ENCODE measurements around the gene TEDC1.

The TEDC1 gene

DNA sequence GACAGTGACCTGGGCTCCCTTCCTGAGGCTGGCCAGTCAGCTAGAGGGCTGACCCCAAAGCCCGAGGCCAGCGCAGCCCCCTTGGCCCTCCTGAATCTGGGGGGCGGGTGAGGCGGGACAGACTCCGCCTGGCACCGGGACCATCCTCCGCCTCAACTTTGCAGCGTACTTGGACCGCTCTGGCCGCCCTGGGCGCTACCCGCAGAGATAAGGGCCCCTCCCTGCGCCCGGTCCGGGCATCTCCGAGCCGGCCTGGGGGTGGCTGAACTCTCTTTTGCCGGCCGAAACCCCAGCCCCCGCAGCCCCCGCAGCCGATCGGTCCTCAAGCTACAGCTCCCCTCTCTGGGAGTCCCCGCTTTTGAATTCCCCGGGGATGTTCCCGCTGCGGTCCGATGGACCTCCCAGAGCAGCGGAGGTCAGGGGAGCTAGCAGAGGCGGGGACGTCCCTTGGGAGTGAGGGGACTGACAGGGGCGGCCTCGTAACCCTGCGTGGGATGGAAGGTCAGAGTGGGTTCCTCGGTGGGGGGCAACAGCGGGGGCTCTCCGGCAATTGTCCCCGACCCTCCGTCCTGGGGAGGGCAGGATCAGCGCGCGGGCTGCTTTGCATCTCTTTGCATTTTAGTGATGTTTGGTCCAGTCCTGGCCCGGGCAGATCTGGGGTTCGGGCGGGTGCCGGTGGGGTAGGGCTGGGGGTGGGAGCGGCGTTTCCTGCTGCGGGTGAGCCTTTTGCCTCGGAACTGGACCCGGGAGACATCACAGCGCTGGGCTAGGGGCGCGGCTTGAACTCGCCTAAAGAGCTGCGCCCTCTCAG is 4.7 kb upstream of the TEDC1 start, which contains the start of gene CRIP1:
TSS of gene CRIP1 (plus strand) at position 724 of the 811 bp plus-strand sequence. CDS start 374 bp downstream, outside the sequence.
- no peak for DNase-seq

DNA sequence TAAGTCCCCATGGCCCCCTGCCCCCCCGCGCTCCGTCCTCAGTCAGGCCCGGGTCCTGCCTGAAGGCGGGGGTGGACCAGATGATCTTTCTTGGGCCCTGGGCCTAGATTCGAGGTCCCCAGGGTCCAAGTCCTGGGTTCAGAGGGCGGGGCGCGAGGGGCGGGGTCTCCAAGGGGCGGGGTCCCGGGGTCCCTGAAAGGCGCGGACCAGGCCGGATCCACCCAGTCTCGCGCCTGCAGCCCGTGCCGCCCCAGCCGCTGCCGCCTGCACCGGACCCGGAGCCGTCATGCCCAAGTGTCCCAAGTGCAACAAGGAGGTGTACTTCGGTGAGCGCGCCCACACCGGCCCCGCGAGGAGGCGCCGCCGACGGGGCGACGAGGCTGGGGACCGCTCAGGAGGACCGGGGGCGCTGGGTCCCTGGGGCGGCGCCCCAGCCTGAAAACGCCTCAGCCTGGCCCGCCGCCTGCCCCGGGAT is 4.0 kb upstream of the TEDC1 start:
- peak; percentile 48 for DNase-seq

DNA sequence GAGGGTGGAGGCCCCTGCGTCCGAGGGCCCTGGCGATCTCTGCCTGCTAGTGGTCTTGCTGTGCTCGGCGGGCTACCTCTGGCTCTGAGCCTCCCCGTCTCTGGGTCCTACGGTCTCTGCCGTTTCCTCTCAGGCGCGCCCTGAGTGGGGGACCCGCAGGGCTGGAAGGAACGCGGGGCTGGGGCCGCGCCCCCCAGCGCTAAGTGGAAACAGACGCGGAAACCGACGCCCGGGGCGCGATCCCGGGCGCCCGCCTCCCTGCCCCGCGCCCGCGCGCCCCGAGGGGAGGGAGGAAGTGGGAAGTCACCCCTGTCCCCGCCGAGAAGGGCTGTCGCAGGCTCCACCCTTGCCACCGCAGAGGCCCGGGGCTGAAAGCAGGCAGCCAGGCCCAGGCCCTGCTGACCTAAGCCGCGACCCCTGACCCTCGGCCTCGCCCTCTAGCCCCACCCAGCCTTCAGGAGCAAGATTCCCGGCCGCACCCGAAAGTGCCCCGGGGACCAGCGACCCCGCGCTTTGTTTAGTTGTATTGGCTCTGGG is 3.5 kb upstream of the TEDC1 start:
- peak; percentile 52 for DNase-seq

DNA sequence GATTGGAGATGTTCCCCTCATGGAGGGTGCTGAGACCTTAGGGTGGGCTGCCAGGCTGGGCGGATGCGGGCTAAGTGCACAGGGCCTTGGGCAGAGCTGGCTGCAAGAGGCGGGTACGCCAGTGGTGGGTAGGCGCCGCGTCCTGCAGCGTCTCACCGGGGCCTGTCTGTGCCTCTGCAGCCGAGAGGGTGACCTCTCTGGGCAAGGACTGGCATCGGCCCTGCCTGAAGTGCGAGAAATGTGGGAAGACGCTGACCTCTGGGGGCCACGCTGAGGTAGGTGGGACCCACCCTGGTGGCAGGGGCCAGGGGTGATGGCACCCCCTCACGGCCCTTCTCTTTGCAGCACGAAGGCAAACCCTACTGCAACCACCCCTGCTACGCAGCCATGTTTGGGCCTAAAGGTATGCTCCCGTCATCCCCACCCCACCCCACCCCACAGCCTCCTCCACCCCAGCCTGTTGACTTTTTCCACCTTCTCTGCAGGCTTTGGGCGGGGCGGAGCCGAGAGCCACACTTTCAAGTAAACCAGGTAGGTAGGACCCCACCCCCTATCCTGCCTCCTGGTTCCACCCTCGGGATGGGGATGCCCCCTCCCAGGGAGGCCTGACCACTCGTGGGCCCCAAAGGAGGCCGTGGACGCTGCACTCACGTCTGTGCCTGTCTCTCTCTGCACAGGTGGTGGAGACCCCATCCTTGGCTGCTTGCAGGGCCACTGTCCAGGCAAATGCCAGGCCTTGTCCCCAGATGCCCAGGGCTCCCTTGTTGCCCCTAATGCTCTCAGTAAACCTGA is 2.9 kb upstream of the TEDC1 start:
- DNase-seq, result no peak

DNA sequence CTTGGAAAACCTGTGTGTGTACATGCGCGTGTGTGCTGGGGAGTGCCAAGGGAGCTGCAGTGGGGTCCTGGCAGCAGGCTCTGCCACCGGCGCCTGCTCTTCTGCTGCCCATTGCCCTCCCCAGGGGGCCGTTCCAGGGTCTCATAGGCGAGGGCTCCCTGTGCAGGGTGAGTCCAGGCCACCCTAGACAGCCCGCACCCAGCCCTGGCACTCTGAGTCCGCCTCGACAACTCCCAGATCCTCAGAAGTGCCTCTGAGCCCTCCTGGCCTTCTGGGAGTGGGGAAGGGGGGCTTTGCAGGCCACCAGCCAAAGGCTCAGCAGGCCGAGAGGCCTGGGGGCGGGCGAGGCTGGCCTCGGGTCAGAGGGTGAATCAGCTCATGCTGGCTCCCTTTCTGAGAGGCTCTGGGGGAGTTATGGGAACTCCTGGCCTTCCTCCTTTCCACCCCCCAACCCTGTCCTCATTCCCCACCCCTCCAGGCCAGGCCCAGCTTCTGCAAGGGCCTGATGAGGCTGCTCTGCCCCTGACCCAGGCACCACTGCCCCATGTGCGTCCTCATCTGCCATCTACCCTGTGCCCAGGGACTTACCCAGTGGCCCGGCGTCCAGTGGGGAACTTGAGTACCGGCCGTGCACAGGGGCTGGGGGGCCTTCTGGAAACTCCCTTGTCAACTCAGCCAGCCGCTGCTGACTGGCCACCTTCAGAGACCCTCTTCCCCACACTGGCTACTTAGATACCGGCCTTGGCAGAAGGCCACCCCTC is 2.1 kb upstream of the TEDC1 start:
- no peak for DNase-seq

DNA sequence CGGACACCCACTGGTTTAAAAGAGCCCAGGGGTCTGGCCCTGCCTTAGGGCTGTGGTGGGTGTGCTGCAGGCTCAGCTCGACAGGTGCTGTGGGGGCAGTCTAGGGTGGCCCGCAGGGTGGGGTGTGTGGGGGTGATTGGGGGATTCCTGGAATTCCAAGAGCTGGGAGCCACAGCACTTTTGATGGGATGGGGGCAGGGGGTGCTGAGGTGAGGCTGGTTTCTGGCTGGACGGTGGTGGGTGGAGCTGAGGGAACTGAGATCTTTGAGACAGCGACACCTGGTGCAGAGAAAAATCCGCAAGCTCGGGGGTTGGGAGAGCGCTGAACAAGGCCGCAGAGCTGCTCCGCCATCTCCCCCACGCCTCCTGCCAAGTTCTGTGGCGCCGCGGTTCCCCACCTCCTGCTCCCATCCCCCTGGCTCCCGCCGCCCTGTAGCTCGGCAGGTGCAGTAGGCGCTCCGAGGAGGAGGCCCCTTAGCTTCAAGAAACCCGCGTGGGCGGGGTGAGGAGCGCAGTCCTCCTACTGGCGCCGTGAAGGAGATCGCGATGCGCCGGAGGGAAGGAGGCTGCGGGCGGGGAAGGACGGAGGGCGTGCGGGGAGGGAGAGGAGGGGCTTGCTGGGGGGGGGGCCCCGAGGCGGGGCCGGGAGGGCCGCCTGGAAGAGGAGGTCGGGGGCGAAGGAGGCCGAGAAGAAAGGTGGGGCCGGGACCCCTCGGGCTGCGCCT is 1.3 kb upstream of the TEDC1 start:
- peak; percentile 87 for DNase-seq

DNA sequence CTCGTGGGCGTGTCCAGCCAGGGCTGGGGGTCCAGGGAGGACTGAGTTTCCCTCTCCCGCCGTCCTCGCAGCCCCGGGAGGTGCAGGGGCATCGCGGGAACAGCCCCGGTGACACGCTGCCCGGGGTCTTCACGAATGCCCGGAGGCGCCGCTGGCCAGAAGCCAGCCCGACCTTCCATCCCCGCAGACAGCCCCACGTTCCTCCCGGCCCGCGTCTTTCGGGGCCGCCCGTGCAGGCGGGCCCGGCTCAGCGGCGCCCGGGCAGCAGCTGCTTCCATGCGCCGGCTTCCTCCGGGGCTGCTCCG is 827 bp upstream of the TEDC1 start:
- no peak for DNase-seq

DNA sequence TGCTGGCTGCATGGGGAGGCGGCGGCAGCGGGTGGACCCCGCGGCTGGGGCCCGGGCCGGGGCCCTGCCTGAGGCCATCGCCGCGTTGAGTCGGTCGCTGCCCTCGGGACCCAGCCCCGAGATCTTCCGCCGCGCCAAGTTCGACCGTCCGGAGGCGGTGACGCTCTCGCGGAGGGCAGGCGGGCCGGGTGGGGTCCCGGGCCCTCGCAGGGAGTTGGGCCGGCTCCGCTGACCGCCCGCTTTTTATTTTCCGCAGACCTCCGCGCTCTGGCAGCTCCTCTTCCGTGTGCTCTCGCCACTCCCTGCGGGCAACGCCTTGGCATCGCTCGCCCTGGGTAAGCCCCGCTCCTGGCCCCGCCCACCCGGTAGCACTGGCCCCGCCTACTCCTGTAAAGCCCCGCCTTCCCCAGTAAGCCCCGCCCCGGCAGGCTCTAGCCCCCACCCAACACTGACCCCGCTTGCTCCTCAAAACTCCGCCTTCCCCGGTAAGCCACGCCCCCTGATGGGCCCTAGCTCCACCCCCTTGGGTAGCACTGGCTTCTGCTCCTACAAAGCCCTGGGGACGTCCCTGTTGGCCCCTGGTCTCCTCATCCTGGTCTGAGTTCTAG is 424 bp downstream of the TEDC1 start:
- peak; percentile 80 for DNase-seq

DNA sequence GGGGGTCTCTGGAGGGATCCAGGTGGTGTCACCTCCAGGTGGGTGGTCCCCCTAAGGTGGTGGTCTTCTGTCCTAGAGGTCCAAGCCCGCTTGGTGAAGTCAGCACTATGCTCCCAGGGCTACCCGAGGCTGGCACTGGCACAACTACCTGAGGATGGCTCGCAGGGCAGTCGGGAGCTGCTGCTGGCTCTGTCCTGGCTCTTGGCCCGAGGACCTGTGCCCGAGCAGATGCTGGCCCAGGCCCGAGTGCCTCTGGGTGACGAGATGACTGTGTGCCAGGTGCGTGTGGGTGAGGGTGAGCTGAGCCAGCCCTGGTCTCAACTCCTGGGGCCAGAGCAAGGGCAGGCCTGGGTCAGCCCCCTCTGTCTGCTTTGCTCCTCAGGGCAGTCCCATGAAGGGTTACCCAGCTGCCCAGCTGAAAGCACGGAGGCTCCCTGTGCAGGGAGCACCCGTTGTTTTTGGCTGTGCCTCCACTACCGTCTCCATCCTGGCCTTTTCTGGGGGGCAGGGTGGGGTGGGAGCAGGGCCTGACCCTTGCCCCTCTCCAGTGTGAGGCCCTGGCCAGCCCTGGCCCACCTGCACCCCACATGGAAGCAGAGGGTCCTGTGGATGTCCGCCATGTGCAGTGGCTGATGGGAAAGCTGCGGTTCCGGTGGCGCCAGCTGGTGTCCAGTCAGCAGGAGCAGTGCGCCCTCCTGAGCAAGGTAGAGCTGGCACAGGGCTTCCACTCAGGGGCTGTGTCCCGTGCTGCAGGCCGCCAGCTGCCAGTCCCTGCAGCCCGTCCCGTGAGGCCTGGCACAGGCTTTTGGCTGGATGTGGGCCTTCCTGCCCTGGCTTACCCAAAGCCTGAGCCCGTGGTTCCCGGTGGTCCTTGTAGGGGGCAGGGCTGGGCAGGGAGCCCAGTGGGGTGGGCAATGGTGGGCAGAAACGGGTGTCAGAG is 1.3 kb downstream of the TEDC1 start:
- DNase-seq, result no peak

DNA sequence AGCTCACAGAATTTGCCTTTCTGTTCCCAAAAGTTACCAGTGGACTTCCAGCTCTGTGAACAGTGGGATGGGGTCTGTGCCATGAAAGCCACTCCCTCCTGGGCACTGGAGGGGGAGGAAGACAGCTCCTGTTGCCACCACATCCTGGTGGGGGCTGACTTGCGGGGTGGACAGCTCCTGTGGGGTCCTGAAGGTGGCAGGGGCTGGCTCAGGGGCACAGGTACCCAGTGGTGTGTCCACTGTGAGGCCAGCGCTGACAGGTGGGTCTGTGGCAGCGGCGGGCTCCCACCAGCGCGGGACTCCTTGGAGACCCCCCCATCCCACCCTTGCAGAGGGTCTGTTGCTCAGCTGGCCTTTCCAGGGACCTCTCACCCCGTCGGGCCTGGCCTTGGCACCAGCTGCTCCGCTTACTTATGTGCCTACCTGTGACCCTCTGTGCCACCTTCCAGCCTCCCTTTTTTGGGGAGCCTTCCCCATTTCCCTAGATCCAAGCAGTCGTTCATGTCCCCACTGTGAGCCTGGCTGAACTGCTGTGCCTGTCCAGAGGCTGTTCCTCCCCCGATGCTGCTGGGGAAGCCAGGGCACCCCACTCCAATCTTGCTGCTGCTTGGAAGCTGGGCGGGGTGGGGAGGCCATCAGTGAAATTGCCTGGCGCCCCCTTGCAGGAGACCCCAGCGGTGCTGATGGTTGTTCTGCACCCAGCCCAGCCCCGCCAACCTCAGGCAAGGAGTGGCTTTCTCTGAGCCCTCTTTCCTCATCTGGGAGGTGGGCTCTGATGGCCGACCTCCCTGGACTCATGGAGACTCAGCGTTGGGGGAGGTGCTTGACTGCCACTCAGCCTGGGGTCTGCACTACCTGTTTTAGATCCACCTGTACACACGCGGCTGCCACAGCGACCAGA is 2.2 kb downstream of the TEDC1 start:
- DNase-seq, result peak; percentile 9

DNA sequence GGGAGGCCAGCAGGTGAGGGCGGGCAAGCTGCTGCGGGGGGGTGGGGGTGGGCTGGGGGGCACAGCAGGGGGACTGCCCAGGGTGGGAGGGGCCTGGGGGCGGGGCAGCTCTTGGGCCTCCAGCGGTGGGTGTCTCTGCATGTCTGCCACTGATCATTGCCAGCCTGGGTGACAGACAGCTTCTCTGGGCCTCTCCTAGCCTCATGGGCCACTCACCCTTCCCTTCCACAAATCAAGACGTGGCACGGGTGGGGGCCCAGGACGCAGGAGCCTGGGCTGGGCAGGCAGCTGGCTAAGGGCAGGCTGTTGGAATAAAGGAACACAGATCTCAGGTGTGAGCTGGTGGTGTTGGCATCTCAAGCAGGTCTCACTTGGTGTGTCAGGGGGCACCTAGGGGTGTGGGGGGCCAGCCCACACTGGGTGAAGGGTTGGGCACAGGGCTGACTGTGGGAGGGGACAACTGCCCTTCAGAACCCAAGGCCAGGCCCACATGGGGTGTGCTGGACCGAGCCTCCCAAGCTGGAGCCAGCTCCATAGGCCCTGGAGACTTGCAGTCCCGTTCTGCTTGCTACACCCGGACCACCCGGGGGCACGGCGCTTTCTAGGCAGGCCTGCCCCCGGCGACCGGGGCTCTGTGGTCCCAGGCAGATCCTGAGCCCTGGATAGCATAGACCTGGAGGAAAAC is 3.0 kb downstream of the TEDC1 start:
- DNase-seq, result no peak

DNA sequence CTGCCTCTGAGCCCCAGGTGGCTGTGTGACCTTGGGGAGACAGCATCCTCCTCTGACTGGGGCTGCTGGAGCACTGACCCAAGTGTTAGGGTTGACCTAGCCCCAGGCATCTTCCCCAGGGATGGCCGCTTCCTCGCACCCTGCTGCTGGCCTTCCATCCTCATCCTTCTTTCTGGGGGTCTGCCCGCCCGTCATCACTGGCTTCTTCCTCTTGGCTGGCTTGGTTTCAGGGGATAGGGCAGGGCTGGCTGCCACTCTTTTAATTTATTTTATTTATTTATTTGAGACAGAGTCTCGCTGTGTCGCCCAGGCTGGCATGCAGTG is 3.5 kb downstream of the TEDC1 start:
- DNase-seq, result no peak

DNA sequence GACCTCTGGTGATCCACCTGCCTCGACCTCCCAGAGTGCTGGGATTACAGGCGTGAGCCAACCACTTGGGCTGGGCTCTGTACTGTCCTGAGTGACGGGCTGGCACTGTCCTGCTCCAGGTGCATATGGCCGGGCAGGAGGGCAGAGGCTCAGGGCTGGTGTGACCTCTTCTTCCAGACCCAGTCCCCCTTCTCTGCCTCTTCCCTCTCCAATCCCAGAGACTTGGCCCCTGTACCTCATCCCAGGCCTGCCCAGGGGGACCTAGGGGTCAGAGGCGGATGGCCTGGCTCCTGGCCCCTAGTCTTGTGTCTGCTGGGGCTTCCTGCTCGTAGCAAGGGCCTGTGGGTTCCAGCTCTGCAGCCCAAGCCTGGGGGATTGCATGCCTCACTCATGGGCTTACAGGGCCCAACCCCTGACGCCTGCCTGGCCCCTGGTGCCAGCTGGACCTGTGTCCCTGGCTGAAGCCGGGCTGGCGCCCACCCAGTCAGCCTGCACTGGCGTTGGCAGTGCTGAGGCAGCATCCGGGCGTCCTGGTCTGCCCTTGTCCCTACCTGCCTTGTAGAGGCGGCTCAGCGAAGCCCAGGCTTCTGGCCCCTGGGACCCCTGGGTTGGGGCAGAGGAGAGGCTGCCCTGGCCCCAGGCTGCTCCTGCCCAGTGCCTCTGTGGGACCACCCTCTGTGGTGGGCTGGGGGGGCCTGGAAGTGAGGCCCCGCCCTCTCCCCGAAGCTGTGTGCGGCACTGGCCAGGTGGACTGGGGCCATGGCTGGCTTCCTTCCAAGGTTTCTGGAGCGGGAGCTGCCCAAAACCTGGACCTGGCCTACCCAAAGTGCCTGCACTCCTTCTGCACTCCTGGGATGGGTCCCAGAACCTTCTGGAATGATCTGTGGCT is 4.3 kb downstream of the TEDC1 start:
- DNase-seq, result peak; percentile 9

DNA sequence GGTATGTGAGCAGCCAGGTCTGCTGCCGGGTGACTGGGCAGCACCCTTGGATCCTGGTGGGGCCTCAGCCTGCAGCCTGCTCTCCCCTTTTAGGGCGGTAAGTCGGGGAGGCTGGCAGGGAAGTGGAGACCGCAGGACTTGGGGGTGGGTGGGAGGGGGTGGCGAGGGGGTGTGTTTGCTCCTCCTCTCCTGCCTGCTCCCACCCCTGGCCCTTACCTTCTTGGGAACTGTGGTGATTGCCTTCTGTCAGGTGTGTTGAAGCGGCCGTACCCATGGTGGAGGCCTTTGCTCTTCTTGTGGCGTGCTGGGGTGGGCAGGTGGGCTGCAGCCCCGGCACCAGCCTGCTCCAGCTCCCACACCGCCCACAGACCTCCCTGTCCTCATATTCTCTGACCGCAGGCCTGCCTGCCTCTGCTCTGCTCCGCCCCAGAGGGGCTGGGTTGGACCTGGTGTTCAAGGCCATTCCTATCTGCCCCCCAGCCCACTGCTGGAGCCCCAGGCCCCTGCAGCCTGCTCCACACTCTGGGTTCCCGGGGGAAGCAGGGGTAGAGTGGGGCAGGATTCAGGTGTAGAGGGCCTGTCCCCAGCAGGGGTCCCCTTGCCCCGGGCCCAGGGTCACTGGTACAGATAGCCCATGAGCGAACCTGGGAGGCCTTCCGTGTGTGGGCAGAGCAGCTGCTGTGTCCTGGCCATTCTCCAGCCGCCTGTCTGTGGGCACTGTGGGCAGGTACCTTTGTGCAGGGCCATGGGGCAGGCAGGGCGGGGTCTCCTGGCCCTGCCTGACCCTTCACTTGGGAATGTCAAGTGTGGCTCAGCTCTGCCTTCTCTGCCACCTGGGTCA is 5.2 kb downstream of the TEDC1 start:
- peak; percentile 9 for DNase-seq

DNA sequence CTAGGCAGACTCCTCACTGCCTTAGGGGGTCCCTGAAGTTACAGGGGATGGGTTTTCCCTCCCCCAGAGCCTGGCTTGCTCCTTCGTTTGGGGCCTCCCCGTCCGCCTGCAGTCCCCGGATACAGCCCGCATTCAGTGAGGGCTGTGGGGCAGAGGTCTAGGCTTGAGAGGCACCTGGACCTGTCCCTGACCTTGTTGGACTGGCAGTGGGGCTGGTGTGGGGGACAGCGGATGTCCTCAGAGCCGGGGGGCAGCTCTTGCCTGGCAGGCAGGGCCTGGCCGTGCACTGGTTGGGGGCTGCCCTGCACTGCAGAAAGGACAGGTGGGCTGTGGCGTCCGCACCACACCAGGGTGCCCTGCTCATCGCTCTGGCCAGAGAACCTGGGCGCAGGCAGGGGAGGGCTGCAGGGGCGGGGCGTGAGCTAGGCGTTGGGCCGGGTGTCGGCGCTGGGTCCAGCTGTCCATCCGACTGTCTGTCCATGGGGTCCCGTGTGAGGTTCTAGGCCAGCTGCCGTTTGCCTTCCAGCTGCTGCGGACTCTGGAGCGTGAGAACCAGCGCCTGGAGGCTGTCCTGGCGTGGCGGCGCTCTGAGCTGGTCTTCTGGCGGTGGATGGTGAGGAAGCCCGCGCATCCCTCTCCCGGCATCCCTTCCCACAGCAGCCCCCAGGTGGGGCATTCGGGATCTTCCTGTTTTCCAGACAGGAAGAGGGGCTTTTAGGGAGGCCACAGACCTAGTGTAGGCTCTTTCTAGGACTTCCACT is 6.0 kb downstream of the TEDC1 start:
- no peak for DNase-seq

DNA sequence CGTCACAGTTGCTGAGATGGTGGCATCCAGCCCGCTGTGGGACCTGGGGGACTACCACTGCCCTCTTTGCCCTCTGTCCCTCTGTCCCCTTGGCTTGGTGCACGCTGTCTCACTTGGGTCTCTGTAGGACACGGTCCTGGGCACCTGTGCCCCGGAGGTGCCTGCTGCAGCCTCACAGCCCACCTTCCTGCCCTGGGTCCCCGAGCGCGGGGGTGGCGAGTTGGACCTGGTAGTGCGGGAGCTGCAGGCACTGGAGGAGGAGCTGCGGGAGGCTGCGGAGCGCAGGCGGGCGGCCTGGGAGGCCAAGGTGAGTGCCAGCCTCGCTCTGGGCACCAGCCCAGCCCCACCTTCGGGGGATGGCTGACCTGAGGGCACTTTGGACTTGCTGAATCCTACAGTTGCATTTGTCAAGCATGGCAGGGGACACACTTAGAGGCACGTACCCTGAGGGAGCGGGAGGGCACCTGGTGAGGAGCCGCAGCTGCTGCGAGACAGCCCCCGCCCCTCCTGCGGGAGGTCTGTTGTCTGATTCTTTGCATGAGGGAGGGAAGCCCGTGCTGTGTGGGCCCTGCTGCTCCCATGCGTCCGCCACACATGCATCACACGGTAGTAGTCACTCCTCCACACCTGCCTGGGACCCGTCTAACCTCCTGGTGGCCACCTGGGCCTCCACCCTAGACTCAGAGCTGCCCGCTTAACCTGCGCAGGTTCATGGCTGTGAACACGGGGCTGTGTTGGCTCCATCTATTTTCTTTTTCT is 6.8 kb downstream of the TEDC1 start:
- DNase-seq, result no peak

All from activated naive CD4-positive, alpha-beta T cell treated with anti-CD3 and anti-CD28 coated beads, Interleukin-2, amount 50 U/mL, for 16 hours (primary cell).